ENCODE results near the gene XPO6.

XPO6 gene

GRCh38 chr16:28156056-28156680, 55.6 kb downstream of the XPO6 start:
- H3K9me3 ChIP-seq (ENCODE audit: control insufficient read depth, low read length): no peaks in the 10 kb centered on the region
- H3K79me2 ChIP-seq: peaks cover 2% of the 10 kb centered on the region
- no peak overlapping the region for H3K9ac ChIP-seq
- H3K4me2 ChIP-seq (ENCODE audit: low read length): no peak overlapping the region
- H3K4me3 ChIP-seq (ENCODE audit: low read depth, low read length): no peak overlapping the region
- no peaks in the 10 kb centered on the region for H3K4me1 ChIP-seq
- H3K27me3 ChIP-seq (ENCODE audit: control insufficient read depth, insufficient read depth, low read length): no peaks in the 10 kb centered on the region
- no peaks in the 10 kb centered on the region for H3K36me3 ChIP-seq (ENCODE audit: control insufficient read depth, insufficient read depth, low read length)
- no peak overlapping the region for H2AFZ ChIP-seq
- TF ChIP-seq CTCF (IDR thresholded peaks at IDR 0.05): no peak
- H3K27ac ChIP-seq: no peak overlapping the region

- H3K4me2 ChIP-seq (ENCODE audit: low read length): no peak overlapping the region
Measured at GRCh38 chr16:28155293-28155692, 56.5 kb downstream of the XPO6 start.

GRCh38 chr16:28151180-28151579, 60.6 kb downstream of the XPO6 start:
- no peak overlapping the region for H3K4me2 ChIP-seq (ENCODE audit: low read length)
- H2AFZ ChIP-seq: no peak overlapping the region
- no peaks in the 10 kb centered on the region for H3K4me1 ChIP-seq
- H3K36me3 ChIP-seq (ENCODE audit: control insufficient read depth, insufficient read depth, low read length): no peaks in the 10 kb centered on the region
- H3K79me2 ChIP-seq: peaks cover 4% of the 10 kb centered on the region
- H3K4me3 ChIP-seq (ENCODE audit: low read depth, low read length): no peak overlapping the region
- no peak overlapping the region for H3K9ac ChIP-seq
- no peaks in the 10 kb centered on the region for H3K27me3 ChIP-seq (ENCODE audit: control insufficient read depth, insufficient read depth, low read length)
- TF ChIP-seq CTCF (IDR thresholded peaks at IDR 0.05): no peak
- no peak overlapping the region for H3K27ac ChIP-seq
- H3K9me3 ChIP-seq (ENCODE audit: control insufficient read depth, low read length): no peaks in the 10 kb centered on the region

More at GRCh38 chr16:28155293-28155692, 56.5 kb downstream of the XPO6 start:
- no peak overlapping the region for H2AFZ ChIP-seq
- no peak for TF ChIP-seq CTCF (IDR thresholded peaks at IDR 0.05)
- H3K4me3 ChIP-seq (ENCODE audit: low read depth, low read length): no peak overlapping the region
- H3K27me3 ChIP-seq (ENCODE audit: control insufficient read depth, insufficient read depth, low read length): no peaks in the 10 kb centered on the region
- H3K9me3 ChIP-seq (ENCODE audit: control insufficient read depth, low read length): no peaks in the 10 kb centered on the region
- H3K9ac ChIP-seq: no peak overlapping the region
- peaks cover 2% of the 10 kb centered on the region for H3K79me2 ChIP-seq
- H3K27ac ChIP-seq: no peak overlapping the region
- H3K4me1 ChIP-seq: no peaks in the 10 kb centered on the region
- H3K36me3 ChIP-seq (ENCODE audit: control insufficient read depth, insufficient read depth, low read length): no peaks in the 10 kb centered on the region

GRCh38 chr16:28149011-28149888, 62.5 kb downstream of the XPO6 start:
- Histone ChIP-seq H3K36me3 (ENCODE audit: control insufficient read depth, insufficient read depth, low read length) (no peaks in the 10 kb centered on the region), H3K27ac (no peak overlapping the region), H3K4me3 (ENCODE audit: low read depth, low read length) (no peak overlapping the region), H3K4me1 (no peaks in the 10 kb centered on the region), H3K9ac (no peak overlapping the region), H3K79me2 (peaks cover 2% of the 10 kb centered on the region), H2AFZ (no peak overlapping the region), H3K27me3 (ENCODE audit: control insufficient read depth, insufficient read depth, low read length) (no peaks in the 10 kb centered on the region), H3K9me3 (ENCODE audit: control insufficient read depth, low read length) (no peaks in the 10 kb centered on the region), H3K4me2 (ENCODE audit: low read length) (no peak overlapping the region)
- TF ChIP-seq CTCF (IDR thresholded peaks at IDR 0.05): no peak
